Panc1 (cell line): Measurements from ENCODE around the gene GNAQ.

Experiments used
- POLR2AphosphoS5 ChIP-seq: IDR thresholded peaks from 2 replicates; pipeline ENCODE4 v1.6.1; 2012; ENCODE audit warnings: mild to moderate bottlenecking, low read depth, low read length, moderate library complexity
- TCF7L2 ChIP-seq: IDR thresholded peaks from 2 replicates; pipeline ENCODE4 v1.6.1; 2011; ENCODE audit warnings: mild to moderate bottlenecking, low read depth, low read length, inconsistent platforms
- TF ChIP-seq, protein P1 (sequence below): fragments of 450-650 bp; IDR thresholded peaks from 2 replicates; pipeline ENCODE4 v1.5.1; 2017; ENCODE audit warnings: mild to moderate bottlenecking

DNA sequence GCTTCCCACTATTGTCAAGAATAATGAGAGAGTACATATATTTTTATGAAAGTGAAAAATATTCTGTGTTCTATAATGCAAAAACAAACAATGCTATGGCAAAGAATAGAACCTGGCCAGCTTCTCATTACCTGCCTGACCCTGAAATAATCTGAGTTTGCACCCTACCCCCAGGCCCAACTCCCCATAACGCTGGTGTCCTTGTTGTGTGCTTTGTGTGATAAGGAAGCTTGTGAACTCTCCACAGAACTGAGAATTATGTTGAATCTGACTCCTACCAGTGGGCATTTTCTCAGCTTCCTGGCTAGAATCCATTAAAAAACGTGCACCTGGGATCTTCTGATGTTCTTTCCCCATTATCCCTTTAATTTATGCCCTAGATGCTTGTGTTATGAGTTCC, 205.5 kb downstream of the GNAQ start:
- TF ChIP-seq, protein P1, sequence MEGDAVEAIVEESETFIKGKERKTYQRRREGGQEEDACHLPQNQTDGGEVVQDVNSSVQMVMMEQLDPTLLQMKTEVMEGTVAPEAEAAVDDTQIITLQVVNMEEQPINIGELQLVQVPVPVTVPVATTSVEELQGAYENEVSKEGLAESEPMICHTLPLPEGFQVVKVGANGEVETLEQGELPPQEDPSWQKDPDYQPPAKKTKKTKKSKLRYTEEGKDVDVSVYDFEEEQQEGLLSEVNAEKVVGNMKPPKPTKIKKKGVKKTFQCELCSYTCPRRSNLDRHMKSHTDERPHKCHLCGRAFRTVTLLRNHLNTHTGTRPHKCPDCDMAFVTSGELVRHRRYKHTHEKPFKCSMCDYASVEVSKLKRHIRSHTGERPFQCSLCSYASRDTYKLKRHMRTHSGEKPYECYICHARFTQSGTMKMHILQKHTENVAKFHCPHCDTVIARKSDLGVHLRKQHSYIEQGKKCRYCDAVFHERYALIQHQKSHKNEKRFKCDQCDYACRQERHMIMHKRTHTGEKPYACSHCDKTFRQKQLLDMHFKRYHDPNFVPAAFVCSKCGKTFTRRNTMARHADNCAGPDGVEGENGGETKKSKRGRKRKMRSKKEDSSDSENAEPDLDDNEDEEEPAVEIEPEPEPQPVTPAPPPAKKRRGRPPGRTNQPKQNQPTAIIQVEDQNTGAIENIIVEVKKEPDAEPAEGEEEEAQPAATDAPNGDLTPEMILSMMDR = no peak
- TF ChIP-seq TCF7L2 (no peak), POLR2AphosphoS5 (no peak)
